HFFc6 (cell line): ENCODE measurements around the gene OR2S2. TPM values are rescaled to one million over a fixed set of nuclear protein-coding genes. Genes with fewer than 3 reads are reported as not detected.

ENCODE experiments used
- DNase-seq: peaks from one replicate; pipeline ENCODE4 v3.0.0-alpha.2; 2018
- H3K27ac Mint-ChIP-seq: 2 replicates; pipeline ENCODE4 v1.8.0; 2020; ENCODE audit warnings: mild to moderate bottlenecking, mixed read lengths
- H3K27me3 Mint-ChIP-seq: 2 replicates; pipeline ENCODE4 v1.8.0; 2021; ENCODE audit warnings: mild to moderate bottlenecking, moderate library complexity, mixed read lengths; ENCODE audit not compliant: insufficient read depth
- H3K36me3 Mint-ChIP-seq: 2 replicates; pipeline ENCODE4 v1.8.0; 2021; ENCODE audit warnings: low read depth, mixed read lengths
- H3K4me1 Mint-ChIP-seq: 2 replicates; pipeline ENCODE4 v1.8.0; 2020; ENCODE audit warnings: low read depth, mixed read lengths
- H3K4me3 Mint-ChIP-seq: 2 replicates; pipeline ENCODE4 v1.8.0; 2020; ENCODE audit warnings: mild to moderate bottlenecking, moderate library complexity, mixed read lengths
- H3K9me3 Mint-ChIP-seq: 2 replicates; pipeline ENCODE4 v1.8.0; 2020; ENCODE audit warnings: mild to moderate bottlenecking, mixed read lengths
- CTCF ChIP-seq: fragments of 200-600 bp; sonication (generic); IDR thresholded peaks from 2 replicates; pipeline ENCODE4 v1.5.0; 2021; ENCODE audit warnings: antibody characterized with exemption, mild to moderate bottlenecking
- total RNA-seq, 6 experiments: library from RNA; stranded (reverse); fragmentation: NEBNext Ultra II Directional; extraction: Animal tissue kit (Norgen Biotek cat#: 25700); gene quantifications; 2 replicates in 1 of 6; 3 replicates in 5 of 6; pipeline ENCODE4 v1.2.3, GENCODE V29; 2021

OR2S2 gene
- total RNA-seq, 6 experiments from 2014 or later = not detected

- Mint-ChIP-seq H3K36me3 (peaks cover 3% of the 10 kb centered on the region), H3K4me1 (peaks cover 65% of the 10 kb centered on the region), H3K27me3 (no peaks in the 10 kb centered on the region), H3K27ac (no peak overlapping the region), H3K4me3 (no peak overlapping the region), H3K9me3 (peaks cover under 1% of the 10 kb centered on the region)
- no peak for DNase-seq
- TF ChIP-seq CTCF = no peak
Measured at GRCh38 chr9:35942286-35942685, 15.7 kb downstream of the OR2S2 start.

- no peak for TF ChIP-seq CTCF
- Mint-ChIP-seq H3K36me3 (peaks cover 8% of the 10 kb centered on the region), H3K27ac (peak overlapping the region; percentile 53; the same call in 1 of the 2 replicates), H3K27me3 (no peaks in the 10 kb centered on the region), H3K4me3 (no peak overlapping the region), H3K4me1 (peaks cover 76% of the 10 kb centered on the region), H3K9me3 (peaks cover 4% of the 10 kb centered on the region)
- no peak for DNase-seq
Measured at GRCh38 chr9:35940458-35941407, 17.2 kb downstream of the OR2S2 start.

- Mint-ChIP-seq H3K27ac (no peak overlapping the region), H3K4me3 (no peak overlapping the region), H3K9me3 (peaks cover 4% of the 10 kb centered on the region), H3K36me3 (peaks cover 8% of the 10 kb centered on the region), H3K27me3 (no peaks in the 10 kb centered on the region), H3K4me1 (peaks cover 74% of the 10 kb centered on the region)
- no peak for TF ChIP-seq CTCF
- no peak for DNase-seq
Measured at GRCh38 chr9:35939679-35940250, 18.2 kb downstream of the OR2S2 start.

GRCh38 chr9:35938474-35939356, 19.2 kb downstream of the OR2S2 start:
- no peak for TF ChIP-seq CTCF
- Mint-ChIP-seq H3K27ac (0 out of 2 replicates have a peak overlapping the region, but pooled peaks have one; percentile 12), H3K4me3 (no peak overlapping the region), H3K4me1 (peaks cover 67% of the 10 kb centered on the region), H3K36me3 (peaks cover 8% of the 10 kb centered on the region), H3K9me3 (peaks cover 4% of the 10 kb centered on the region), H3K27me3 (no peaks in the 10 kb centered on the region)
- DNase-seq = no peak

GRCh38 chr9:35937227-35937626, 20.7 kb downstream of the OR2S2 start:
- H3K27me3 Mint-ChIP-seq = no peaks in the 10 kb centered on the region
- H3K4me3 Mint-ChIP-seq = peak overlapping the region; percentile 49
- peak overlapping the region; percentile 83 for H3K27ac Mint-ChIP-seq

More at GRCh38 chr9:35937227-35937626, 20.7 kb downstream of the OR2S2 start:
- peaks cover 4% of the 10 kb centered on the region for H3K9me3 Mint-ChIP-seq
- H3K36me3 Mint-ChIP-seq = peaks cover 8% of the 10 kb centered on the region
- peaks cover 75% of the 10 kb centered on the region for H3K4me1 Mint-ChIP-seq
- peak; percentile 48 for DNase-seq
- no peak for TF ChIP-seq CTCF
